NCI-H1092 (cell line): ENCODE results near the gene CHPT1.

ENCODE experiments used
- DNase-seq: peaks from one replicate; lab custom pipeline; 2025; lab: John Stamatoyannopoulos, UW

Gene CHPT1

GRCh38 chr12:101685092-101685491 is 12.3 kb upstream of the CHPT1 start:
- DNase-seq = no peak

GRCh38 chr12:101686176-101686575 is 11.3 kb upstream of the CHPT1 start:
- no peak for DNase-seq

GRCh38 chr12:101690544-101691098 is 6.8 kb upstream of the CHPT1 start:
- no peak for DNase-seq

GRCh38 chr12:101691503-101692096 is 5.8 kb upstream of the CHPT1 start:
- DNase-seq = no peak

GRCh38 chr12:101694297-101694848 is 3.1 kb upstream of the CHPT1 start:
- DNase-seq = no peak

GRCh38 chr12:101694986-101695385 is 2.5 kb upstream of the CHPT1 start:
- no peak for DNase-seq

- no peak for DNase-seq
Observed at GRCh38 chr12:101695706-101696105, 1.7 kb upstream of the CHPT1 start.

GRCh38 chr12:101696251-101697196 is 916 bp upstream of the CHPT1 start:
- DNase-seq = no peak

- DNase-seq = no peak
Observed at GRCh38 chr12:101697930-101698799, 725 bp downstream of the CHPT1 start.

GRCh38 chr12:101698800-101699347 is 1.4 kb downstream of the CHPT1 start:
- no peak for DNase-seq

- DNase-seq = no peak
Observed at GRCh38 chr12:101700299-101700820, 2.9 kb downstream of the CHPT1 start.

GRCh38 chr12:101703487-101703886 is 6.0 kb downstream of the CHPT1 start:
- no peak for DNase-seq

GRCh38 chr12:101706403-101706802 is 9.0 kb downstream of the CHPT1 start:
- DNase-seq = no peak

- DNase-seq = no peak
Observed at GRCh38 chr12:101707131-101707782, 9.8 kb downstream of the CHPT1 start.

GRCh38 chr12:101710288-101710687 is 12.8 kb downstream of the CHPT1 start:
- DNase-seq = no peak

- DNase-seq = no peak
Observed at GRCh38 chr12:101713059-101713682, 15.7 kb downstream of the CHPT1 start.

GRCh38 chr12:101713930-101714329 is 16.5 kb downstream of the CHPT1 start:
- DNase-seq = no peak

- DNase-seq = no peak
Observed at GRCh38 chr12:101714877-101715444, 17.5 kb downstream of the CHPT1 start.

GRCh38 chr12:101719566-101719965 is 22.1 kb downstream of the CHPT1 start:
- no peak for DNase-seq

- no peak for DNase-seq
Observed at GRCh38 chr12:101720118-101720517, 22.7 kb downstream of the CHPT1 start.
